ENCODE data around the gene MICALL2. TPM values are rescaled to one million over a fixed set of nuclear protein-coding genes. Genes with fewer than 3 reads are reported as not detected.
A peak's percentile ranks its signal among the peaks of the same experiment; 100 is the strongest.

Gene MICALL2
- polyA plus RNA-seq, 2 of the 4 experiments (the other 2 are of a cell fraction): 6.1 to 20.6 TPM

DNA sequence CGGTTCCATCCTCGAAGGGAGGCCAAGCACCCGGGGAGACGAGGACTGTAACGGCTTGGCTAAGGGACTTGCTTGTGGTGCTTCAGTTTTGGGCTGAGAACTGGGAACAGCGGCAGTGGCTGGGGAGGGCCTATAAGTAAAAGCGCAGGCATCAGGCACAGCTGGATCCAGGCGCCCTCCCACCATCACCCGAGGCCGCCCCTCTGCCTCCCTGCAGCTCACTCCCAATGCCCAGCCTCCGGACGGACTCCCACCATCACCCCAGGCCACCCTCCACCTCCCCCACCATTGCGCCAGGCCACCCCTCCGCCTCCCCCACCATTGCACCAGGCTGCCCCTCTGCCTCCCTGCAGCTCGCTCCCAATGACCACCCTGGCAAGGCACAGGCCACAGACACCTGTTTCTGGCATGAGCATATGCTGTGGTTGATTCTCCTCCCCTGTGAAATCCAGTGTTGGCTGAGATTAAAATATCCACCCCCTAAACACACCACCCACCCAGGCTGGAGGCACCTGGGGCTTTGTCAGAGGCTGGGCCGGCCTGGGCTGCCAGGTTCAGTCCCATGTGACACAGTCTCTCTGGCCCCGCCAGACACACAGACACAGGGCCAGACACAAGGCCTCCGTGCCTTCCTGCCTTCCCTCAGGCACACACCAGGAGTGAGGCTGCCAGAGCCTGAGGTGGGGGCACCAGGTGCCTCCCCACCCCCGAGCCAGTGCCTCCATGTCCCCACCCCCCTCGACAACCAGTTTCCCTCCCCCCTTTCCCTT lies 16.7 kb downstream of the MICALL2 start:
- Histone ChIP-seq H3K4me3 (no peak overlapping the region), H3K27ac (no peak overlapping the region), H3K4me2 (no peak overlapping the region), H3K4me1 (peaks cover 2% of the 10 kb centered on the region; the same call in 1 of the 3 replicates), H3K9me3 (no peaks in the 10 kb centered on the region)
- TF ChIP-seq, protein P1, sequence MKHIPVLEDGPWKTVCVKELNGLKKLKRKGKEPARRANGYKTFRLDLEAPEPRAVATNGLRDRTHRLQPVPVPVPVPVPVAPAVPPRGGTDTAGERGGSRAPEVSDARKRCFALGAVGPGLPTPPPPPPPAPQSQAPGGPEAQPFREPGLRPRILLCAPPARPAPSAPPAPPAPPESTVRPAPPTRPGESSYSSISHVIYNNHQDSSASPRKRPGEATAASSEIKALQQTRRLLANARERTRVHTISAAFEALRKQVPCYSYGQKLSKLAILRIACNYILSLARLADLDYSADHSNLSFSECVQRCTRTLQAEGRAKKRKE (CRISPR knock-in tag; IDR thresholded peaks at IDR 0.05; ENCODE audit: low read depth): no peak
- no peak for TF ChIP-seq RFX5 (IDR thresholded peaks at IDR 0.05)
- no peak for TF ChIP-seq HOXA7 (CRISPR knock-in tag; IDR thresholded peaks at IDR 0.05)
- TF ChIP-seq SREBF2 (IDR thresholded peaks at IDR 0.05): no peak
- TF ChIP-seq, protein P2, sequence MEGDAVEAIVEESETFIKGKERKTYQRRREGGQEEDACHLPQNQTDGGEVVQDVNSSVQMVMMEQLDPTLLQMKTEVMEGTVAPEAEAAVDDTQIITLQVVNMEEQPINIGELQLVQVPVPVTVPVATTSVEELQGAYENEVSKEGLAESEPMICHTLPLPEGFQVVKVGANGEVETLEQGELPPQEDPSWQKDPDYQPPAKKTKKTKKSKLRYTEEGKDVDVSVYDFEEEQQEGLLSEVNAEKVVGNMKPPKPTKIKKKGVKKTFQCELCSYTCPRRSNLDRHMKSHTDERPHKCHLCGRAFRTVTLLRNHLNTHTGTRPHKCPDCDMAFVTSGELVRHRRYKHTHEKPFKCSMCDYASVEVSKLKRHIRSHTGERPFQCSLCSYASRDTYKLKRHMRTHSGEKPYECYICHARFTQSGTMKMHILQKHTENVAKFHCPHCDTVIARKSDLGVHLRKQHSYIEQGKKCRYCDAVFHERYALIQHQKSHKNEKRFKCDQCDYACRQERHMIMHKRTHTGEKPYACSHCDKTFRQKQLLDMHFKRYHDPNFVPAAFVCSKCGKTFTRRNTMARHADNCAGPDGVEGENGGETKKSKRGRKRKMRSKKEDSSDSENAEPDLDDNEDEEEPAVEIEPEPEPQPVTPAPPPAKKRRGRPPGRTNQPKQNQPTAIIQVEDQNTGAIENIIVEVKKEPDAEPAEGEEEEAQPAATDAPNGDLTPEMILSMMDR (IDR thresholded peaks at IDR 0.05): no peak
- TF ChIP-seq, protein P3, sequence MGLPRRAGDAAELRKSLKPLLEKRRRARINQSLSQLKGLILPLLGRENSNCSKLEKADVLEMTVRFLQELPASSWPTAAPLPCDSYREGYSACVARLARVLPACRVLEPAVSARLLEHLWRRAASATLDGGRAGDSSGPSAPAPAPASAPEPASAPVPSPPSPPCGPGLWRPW (IDR thresholded peaks at IDR 0.05): no peak
- TF ChIP-seq, protein P4, sequence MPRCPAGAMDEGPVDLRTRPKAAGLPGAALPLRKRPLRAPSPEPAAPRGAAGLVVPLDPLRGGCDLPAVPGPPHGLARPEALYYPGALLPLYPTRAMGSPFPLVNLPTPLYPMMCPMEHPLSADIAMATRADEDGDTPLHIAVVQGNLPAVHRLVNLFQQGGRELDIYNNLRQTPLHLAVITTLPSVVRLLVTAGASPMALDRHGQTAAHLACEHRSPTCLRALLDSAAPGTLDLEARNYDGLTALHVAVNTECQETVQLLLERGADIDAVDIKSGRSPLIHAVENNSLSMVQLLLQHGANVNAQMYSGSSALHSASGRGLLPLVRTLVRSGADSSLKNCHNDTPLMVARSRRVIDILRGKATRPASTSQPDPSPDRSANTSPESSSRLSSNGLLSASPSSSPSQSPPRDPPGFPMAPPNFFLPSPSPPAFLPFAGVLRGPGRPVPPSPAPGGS (IDR thresholded peaks at IDR 0.05): no peak
- no peak for TF ChIP-seq NR3C1 (IDR thresholded peaks at IDR 0.05)
- TF ChIP-seq EP300 (IDR thresholded peaks at IDR 0.05): no peak
- TF ChIP-seq ZNF302 (CRISPR knock-in tag; IDR thresholded peaks at IDR 0.05): no peak
- TF ChIP-seq JUNB (IDR thresholded peaks at IDR 0.05): no peak
- no peak for TF ChIP-seq HOXB13 (CRISPR knock-in tag; IDR thresholded peaks at IDR 0.05; ENCODE audit: low read depth)
- TF ChIP-seq, protein P5, sequence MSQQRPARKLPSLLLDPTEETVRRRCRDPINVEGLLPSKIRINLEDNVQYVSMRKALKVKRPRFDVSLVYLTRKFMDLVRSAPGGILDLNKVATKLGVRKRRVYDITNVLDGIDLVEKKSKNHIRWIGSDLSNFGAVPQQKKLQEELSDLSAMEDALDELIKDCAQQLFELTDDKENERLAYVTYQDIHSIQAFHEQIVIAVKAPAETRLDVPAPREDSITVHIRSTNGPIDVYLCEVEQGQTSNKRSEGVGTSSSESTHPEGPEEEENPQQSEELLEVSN (IDR thresholded peaks at IDR 0.05; ENCODE audit: borderline replicate concordance, low read depth): no peak
- TF ChIP-seq HEYL (CRISPR knock-in tag; IDR thresholded peaks at IDR 0.05): no peak
- no peak for TF ChIP-seq CBX2 (IDR thresholded peaks at IDR 0.05; ENCODE audit: borderline replicate concordance, low read depth)
- no peak for TF ChIP-seq HOXB5 (CRISPR knock-in tag; IDR thresholded peaks at IDR 0.05)
- TF ChIP-seq, protein P6, sequence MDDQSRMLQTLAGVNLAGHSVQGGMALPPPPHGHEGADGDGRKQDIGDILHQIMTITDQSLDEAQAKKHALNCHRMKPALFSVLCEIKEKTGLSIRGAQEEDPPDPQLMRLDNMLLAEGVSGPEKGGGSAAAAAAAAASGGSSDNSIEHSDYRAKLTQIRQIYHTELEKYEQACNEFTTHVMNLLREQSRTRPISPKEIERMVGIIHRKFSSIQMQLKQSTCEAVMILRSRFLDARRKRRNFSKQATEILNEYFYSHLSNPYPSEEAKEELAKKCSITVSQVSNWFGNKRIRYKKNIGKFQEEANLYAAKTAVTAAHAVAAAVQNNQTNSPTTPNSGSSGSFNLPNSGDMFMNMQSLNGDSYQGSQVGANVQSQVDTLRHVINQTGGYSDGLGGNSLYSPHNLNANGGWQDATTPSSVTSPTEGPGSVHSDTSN (IDR thresholded peaks at IDR 0.05): no peak
- no peak for TF ChIP-seq TFCP2L1 (CRISPR knock-in tag; IDR thresholded peaks at IDR 0.05)
- FAIRE-seq (no peak), ATAC-seq (no peak), DNase-seq (ENCODE audit: low read depth in 1 of 2, low spot score in 1 of 2) (no peak)
- CTCF ChIA-PET: interaction anchor here (0.6 to 4.2 kb wide), 3 partner anchors 10 to 229 kb away, joined by 4 to 35 read pairs (median 11); no protein-coding TSS in a partner anchor
- 92% methylated on average over 12 of the region's 20 CpGs for WGBS (ENCODE audit: missing lambda C conversion rate)
- POLR2A ChIA-PET: no interaction called here

DNA sequence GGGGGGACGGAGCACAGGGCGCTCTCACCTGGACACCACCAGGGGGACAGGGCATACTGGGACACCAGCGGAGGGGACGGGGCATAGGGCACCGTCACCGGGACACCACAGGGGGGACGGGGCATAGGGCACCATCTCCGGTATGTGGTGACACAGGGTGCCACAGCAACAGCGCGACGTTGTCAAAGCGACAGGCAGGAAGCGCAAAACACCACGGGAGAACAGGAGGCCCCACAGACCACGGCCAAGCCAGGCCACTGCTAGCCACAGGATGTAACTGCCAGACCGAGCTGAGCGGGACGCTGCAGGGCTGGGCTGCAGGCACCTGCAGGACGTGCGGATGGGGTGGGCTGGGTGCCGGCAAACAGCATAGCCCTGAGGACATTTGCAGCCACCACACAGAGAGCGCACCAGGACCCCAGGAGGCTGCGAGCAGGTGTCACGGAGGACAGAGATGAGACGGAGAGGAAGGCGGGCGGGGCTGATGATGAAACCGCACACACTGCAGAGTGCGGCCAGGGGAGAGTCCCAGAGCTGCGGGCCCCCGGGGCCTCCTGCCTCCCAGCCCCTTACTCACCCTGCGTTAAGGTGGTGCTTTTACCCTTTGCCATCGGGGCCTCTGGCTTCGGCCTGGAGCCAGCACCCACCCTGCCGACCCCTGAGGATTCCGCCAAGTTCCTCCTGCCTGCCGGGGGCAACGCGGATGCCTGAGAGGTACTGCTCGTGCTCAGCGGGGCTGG lies 17.5 kb downstream of the MICALL2 start:
- FAIRE-seq (no peak), ATAC-seq (peak; percentile 20 to 25; a peak in 4 of 6 replicates), DNase-seq (ENCODE audit: low read depth in 1 of 2, low spot score in 1 of 2) (no peak)
- Histone ChIP-seq H3K9me3 (no peaks in the 10 kb centered on the region), H3K27ac (no peak overlapping the region), H3K4me3 (no peak overlapping the region), H3K4me2 (no peak overlapping the region), H3K4me1 (no peaks in the 10 kb centered on the region; the same call in 2 of the 3 replicates)
- TF ChIP-seq POLR2AphosphoS2 (conservative IDR thresholded peaks at IDR 0.05; ENCODE audit: low read length): no peak
- TF ChIP-seq JUN (IDR thresholded peaks at IDR 0.05): no peak
- no peak for TF ChIP-seq FOSB (CRISPR knock-in tag; IDR thresholded peaks at IDR 0.05)
- TF ChIP-seq SREBF2 (IDR thresholded peaks at IDR 0.05): no peak
- no peak for TF ChIP-seq EHMT2 (IDR thresholded peaks at IDR 0.05; ENCODE audit: low read depth)
- no peak for TF ChIP-seq ZSCAN20 (CRISPR knock-in tag; IDR thresholded peaks at IDR 0.05)
- TF ChIP-seq POLR2A (IDR thresholded peaks at IDR 0.05; ENCODE audit: low read length): no peak
- TF ChIP-seq ZFP36 (IDR thresholded peaks at IDR 0.05; ENCODE audit: borderline replicate concordance, partially characterized antibody): no peak
- TF ChIP-seq MAZ (IDR thresholded peaks at IDR 0.05; ENCODE audit: borderline replicate concordance, low read depth, low read length): no peak
- no peak for TF ChIP-seq CHD2 (IDR thresholded peaks at IDR 0.05; ENCODE audit: low read length, partially characterized antibody)
- TF ChIP-seq RARB (CRISPR knock-in tag; IDR thresholded peaks at IDR 0.05): no peak
- TF ChIP-seq TP53 (CRISPR knock-in tag; IDR thresholded peaks at IDR 0.05): no peak
- no peak for TF ChIP-seq HDAC2 (IDR thresholded peaks at IDR 0.05)
- 94% methylated on average over 40 of the region's 41 CpGs for WGBS (ENCODE audit: missing lambda C conversion rate)
- ChIA-PET CTCF (interaction anchor here (1.1 to 4.2 kb wide), 8 partner anchors 8 to 265 kb away, joined by 3 to 35 read pairs (median 6); no protein-coding TSS in a partner anchor), POLR2A (no interaction called here)

Measured in A549 (cell line).